ENCODE results near the gene SLC52A1.

SLC52A1 gene

GRCh38 chr17:5003214-5003867 is 31.9 kb downstream of the SLC52A1 start:
- TF ChIP-seq CTCF (IDR thresholded peaks at IDR 0.05; ENCODE audit: low read depth, low read length), result no peak
- in situ Hi-C loops (cut with HindIII; ENCODE audit: low sequenced_read_pairs), result no loop called here

GRCh38 chr17:5002121-5002788 is 33.0 kb downstream of the SLC52A1 start:
- H3K4me3 ChIP-seq (ENCODE audit: low read depth, low read length), result no peak overlapping the region
- in situ Hi-C loops (cut with HindIII; ENCODE audit: low sequenced_read_pairs), result no loop called here
- no peak for DNase-seq (ENCODE audit: low read depth, low spot score)
- TF ChIP-seq CTCF (IDR thresholded peaks at IDR 0.05; ENCODE audit: low read depth, low read length), result no peak

More at GRCh38 chr17:5003214-5003867, 31.9 kb downstream of the SLC52A1 start:
- no peak overlapping the region for H3K4me3 ChIP-seq (ENCODE audit: low read depth, low read length)
- DNase-seq (ENCODE audit: low read depth, low spot score), result no peak

GRCh38 chr17:5000237-5000639 is 35.0 kb downstream of the SLC52A1 start:
- in situ Hi-C loops (cut with HindIII; ENCODE audit: low sequenced_read_pairs), result no loop called here
- no peak for TF ChIP-seq CTCF (IDR thresholded peaks at IDR 0.05; ENCODE audit: low read depth, low read length)
- H3K4me3 ChIP-seq (ENCODE audit: low read depth, low read length), result no peak overlapping the region
- DNase-seq (ENCODE audit: low read depth, low spot score), result no peak

GRCh38 chr17:4999430-5000093 is 35.7 kb downstream of the SLC52A1 start:
- DNase-seq (ENCODE audit: low read depth, low spot score), result no peak
- in situ Hi-C loops (cut with HindIII; ENCODE audit: low sequenced_read_pairs), result no loop called here
- H3K4me3 ChIP-seq (ENCODE audit: low read depth, low read length), result peak overlapping the region; percentile 89
- no peak for TF ChIP-seq CTCF (IDR thresholded peaks at IDR 0.05; ENCODE audit: low read depth, low read length)

- H3K4me3 ChIP-seq (ENCODE audit: low read depth, low read length), result peak overlapping the region; percentile 89
- in situ Hi-C loops (cut with HindIII; ENCODE audit: low sequenced_read_pairs), result no loop called here
- no peak for DNase-seq (ENCODE audit: low read depth, low spot score)
- no peak for TF ChIP-seq CTCF (IDR thresholded peaks at IDR 0.05; ENCODE audit: low read depth, low read length)
Observed at GRCh38 chr17:4998732-4999429, 36.3 kb downstream of the SLC52A1 start.

- DNase-seq (ENCODE audit: low read depth, low spot score), result peak; percentile 17
- peak overlapping the region; percentile 89 for H3K4me3 ChIP-seq (ENCODE audit: low read depth, low read length)
- TF ChIP-seq CTCF (IDR thresholded peaks at IDR 0.05; ENCODE audit: low read depth, low read length), result no peak
- in situ Hi-C loops (cut with HindIII; ENCODE audit: low sequenced_read_pairs), result no loop called here
Observed at GRCh38 chr17:4998027-4998731, 37.0 kb downstream of the SLC52A1 start.
